ENCODE results near the gene RBM5.
A peak's percentile ranks its signal among the peaks of the same experiment; 100 is the strongest.
"Not testable (repeated sequence)": the region's sequence is repeated elsewhere in the genome, so short reads cannot be mapped to it uniquely, and the experiment has no call there.

Gene RBM5

DNA sequence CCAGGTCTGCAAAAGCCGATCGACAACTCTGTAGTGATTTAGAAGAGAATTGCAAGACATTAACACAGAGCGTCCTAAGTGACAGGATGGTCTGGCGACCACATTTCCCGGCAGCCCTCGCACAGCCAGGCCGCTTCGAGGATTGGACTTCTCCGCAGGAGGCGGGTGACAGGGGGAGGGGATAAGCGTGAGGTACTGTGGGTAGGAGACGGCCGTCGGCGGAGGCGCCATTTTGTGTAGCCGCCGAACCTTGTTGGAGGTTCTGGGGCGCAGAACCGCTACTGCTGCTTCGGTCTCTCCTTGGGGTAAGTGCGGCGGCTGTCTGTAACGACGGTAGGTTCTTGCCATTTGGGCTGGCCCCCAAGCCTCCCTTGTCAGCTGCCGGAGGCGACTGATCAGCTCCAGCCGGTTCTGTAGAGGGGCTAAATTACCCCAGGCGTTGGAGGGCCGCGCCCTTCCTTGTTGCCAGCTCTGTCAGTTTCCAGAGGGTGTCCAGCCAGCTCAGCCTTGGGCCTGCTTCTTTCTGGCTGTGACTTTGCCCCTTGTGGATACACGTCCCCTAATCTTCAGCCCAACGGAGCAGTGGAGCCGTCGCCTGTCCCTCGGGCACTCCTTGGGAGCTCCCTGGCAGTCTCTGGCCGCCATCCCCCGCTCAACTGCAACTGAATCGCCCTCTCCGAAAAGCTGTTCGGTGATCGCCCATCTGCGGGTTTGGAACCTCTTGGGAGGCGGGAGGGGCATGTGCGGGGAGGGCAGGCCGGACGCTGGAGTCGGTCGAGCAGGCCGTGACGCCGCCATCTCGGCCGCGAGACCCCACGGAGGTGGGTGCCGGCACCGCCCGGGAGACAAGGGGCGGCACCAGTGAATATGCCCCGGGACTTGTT is at the start of gene RBM5:
RBM5 (plus strand) TSS at position 195 of the 884 bp plus-strand sequence. CDS start 1,516 bp downstream, outside the sequence.
- DNase-seq, result peak; percentile 90

- no peak for DNase-seq
These were observed 43.7 kb upstream of the RBM5 start for GRCh38 chr3:50044976-50045375.

GRCh38 chr3:50047426-50047825 is 41.3 kb upstream of the RBM5 start:
- no peak for DNase-seq

DNA sequence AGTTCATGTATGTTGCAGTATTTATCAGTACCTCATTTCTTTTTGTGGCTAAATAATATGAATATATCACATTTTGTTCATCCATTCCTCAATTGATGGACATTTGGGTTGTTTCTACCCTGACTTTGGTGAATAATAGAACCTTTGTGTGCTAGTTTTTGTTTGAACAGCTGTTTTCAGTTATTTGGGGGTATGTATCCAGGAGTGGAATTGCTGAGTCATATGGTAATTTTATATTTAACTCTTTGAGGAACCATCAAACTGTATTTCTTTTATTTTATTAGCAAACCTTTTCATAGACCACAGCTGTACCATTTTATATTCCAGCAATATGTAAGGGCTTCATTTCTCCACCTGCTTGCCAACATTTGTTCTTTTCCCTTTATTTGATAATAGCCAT is 38.4 kb upstream of the RBM5 start:
- no peak for DNase-seq

- no peak for DNase-seq
These were observed 31.0 kb upstream of the RBM5 start for GRCh38 chr3:50057756-50058155.

DNA sequence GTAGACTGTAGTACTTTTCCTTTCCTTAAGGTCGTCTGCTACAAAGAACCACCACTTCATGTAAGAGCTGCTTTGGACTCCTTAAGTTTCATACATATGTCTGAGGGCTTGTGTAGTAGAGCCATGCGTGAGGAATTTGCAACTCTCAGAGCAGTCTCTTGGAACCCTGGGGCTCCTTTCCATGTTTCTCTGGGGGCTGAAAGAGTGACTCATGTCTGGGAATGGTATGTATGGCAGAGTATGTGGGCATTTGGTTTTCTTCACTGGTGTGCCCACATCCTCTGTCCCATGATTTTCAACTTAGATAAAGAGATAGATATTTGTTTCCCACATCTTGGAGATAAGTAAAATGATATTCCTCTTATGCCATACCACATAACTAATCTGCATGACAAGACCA is 20.6 kb upstream of the RBM5 start:
- DNase-seq, result no peak

GRCh38 chr3:50078091-50078490 is 10.6 kb upstream of the RBM5 start:
- no peak for DNase-seq

- no peak for DNase-seq
These were observed 10.1 kb upstream of the RBM5 start for GRCh38 chr3:50078622-50079021.

GRCh38 chr3:50084951-50085350 is 3.8 kb upstream of the RBM5 start:
- DNase-seq, result not testable (repeated sequence)

- DNase-seq, result no peak
These were observed 858 bp downstream of the RBM5 start for GRCh38 chr3:50089609-50089945.

DNA sequence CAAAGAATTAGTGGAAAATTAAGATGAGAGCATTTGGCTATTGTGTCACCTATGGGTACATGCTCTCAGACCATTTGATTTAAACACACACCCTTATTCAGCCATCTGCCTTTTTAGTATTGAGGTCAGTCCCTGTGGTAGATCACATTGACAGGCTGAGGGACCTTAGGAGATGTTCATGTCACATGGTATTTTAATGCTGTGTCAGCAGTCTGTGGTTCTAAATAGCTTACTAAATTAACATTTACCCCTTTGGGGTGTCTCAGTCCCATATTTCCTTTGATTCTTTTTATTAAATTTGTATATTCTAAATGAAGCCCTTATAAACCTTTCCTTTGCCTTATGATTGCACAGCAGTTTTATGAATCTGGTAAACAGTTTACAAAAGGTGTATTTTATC is 2.3 kb downstream of the RBM5 start:
- no peak for DNase-seq

- no peak for DNase-seq
These were observed 6.8 kb downstream of the RBM5 start for GRCh38 chr3:50095352-50095998.

DNA sequence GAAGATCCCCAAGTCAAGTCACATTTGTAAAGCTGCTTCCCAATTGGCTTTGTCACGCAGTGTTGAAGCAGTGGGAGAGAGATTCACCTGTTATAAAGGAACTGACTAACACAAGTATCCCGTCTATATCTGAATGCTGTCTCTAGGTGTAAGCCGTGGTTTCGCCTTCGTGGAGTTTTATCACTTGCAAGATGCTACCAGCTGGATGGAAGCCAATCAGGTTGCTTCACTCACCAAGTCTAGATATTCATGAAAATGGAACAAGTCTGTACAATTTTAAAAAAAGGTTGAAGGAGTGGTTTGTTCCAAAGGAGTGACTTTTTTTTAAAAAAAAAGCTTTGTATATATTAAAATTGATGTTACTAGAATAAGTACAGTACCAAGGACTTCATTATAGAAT is 11.7 kb downstream of the RBM5 start:
- DNase-seq, result no peak

- no peak for DNase-seq
These were observed 12.5 kb downstream of the RBM5 start for GRCh38 chr3:50100956-50101845.

GRCh38 chr3:50102558-50102957 is 13.8 kb downstream of the RBM5 start:
- DNase-seq, result no peak

DNA sequence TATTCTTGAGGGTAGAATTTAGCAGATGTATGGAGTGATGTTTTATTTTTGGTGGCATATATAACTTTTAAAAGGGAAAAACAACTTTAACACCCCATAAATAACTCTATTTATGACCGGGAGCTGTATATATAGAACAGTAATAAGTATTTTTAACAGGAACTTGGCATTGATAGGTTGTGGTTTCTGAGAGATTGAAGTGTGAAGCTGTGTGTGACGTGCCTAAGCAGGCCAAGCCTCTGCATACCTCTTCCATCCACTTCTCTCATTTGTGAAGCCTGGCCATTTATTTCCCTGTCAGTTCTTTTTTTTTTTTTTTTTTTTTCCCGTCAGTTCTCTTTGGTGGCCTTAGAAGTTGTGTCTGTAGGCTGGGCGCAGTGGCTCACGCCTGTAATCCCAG is 23.0 kb downstream of the RBM5 start:
- no peak for DNase-seq

- DNase-seq, result no peak
These were observed 23.7 kb downstream of the RBM5 start for GRCh38 chr3:50112462-50112861.

GRCh38 chr3:50117120-50117519 is 28.4 kb downstream of the RBM5 start:
- no peak for DNase-seq

- DNase-seq, result no peak
These were observed 29.5 kb downstream of the RBM5 start for GRCh38 chr3:50118237-50118636.

DNA sequence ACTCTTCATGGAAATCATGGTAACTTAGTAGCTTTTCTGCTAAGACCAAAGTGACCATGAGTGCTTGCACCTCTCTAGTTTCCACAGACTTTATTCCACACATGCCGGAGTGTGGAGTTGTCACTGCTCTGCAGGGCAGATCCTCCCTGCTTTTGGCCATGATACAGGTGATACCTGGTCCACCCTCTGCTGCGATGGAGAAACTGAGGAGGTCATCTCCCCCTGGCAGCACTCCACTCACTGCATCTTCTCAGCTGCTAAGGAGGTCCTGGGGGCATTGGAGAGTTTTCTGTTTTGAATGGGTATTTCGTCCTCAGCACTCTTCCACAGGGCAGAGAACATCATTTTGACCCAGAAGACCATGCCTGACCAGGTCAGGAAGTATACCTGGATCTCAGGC is 31.1 kb downstream of the RBM5 start:
- DNase-seq, result no peak

DNA sequence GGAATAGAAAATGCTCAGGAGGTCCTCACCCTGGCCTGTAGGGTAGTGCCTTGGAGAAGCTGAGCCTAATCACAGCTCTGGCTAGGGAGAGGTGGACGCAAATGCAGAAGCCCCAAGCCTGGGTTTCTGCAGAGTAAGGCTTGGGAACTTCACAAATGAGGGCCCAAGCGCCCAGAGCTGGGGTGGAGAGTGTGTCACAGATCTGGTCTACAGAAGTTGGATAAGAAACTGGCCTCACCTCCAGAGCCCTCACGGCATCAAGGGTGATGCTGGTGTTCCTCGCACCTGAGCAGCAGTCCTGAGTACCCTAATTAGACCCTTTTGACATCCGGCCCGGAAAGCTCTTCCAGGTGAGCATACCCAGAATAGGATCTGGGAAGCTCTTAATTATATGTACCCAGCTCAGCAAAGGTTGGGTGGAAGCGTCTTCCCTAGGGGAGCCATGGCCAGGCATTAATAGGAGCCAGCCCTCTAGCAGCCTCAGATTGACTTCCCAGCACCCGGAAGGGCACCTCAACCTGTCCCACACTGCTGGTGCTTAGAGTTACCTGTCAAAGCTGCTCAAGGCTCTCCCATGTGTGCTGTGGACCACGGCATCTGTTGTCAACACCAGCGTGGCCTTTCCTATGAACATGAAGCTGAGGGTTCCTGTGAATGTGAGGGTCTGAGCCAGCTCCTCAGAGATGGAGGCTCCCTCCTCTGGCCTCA is 31.8 kb downstream of the RBM5 start:
- DNase-seq, result no peak

GRCh38 chr3:50121072-50122032 is 32.6 kb downstream of the RBM5 start:
- peak; percentile 72 for DNase-seq
